ENCODE measurements around the gene FARP1. TPM values are rescaled to one million over a fixed set of nuclear protein-coding genes. Genes with fewer than 3 reads are reported as not detected.

Gene FARP1
- total and polyA plus RNA-seq, 8 donors, result 11.6 to 319 (median 70.3) TPM

DNA sequence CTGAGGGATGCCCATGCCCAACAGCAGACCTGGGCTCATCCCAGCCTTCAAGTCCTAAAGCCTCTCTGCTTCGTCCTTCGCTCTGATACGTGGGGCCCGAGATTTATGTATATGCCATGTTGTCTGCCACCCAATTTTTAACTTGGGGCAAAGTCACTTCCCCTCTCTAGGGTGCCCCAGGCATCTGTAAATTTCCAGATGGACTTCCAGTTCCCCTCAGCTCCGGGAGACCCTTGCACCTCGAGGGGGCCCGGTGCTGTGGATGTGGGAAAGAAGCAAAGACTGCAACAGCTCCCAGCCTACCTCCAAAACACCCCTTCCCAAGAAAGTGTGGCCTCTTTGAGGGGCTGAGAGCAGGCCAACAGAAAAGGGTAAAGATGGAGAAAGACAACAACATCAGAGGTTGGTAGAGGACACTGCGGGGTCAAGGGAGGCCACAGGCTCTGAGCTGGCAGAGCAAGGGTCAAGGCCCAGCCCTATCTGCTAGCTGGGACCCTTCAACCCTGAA is 336.7 kb downstream of the FARP1 start:
- DNase-seq, result no peak
- no peaks in the 10 kb centered on the region for H3K9me3 ChIP-seq
- no peak overlapping the region for H3K4me3 ChIP-seq
- H3K27ac ChIP-seq, result no peak overlapping the region
- H3K36me3 ChIP-seq, result peaks cover 3 to 16% (median 8%) of the 10 kb centered on the region in 4 donors
- intact Hi-C loops (cut with DNase I; ENCODE audit: low total_unique reads), result no loop called here
- TF ChIP-seq EP300 (IDR thresholded peaks at IDR 0.05) (no peak), POLR2AphosphoS5 (IDR thresholded peaks at IDR 0.05) (no peak)
- H3K4me1 ChIP-seq, result peaks cover 57 to 90% (median 77%) of the 10 kb centered on the region in 4 donors
- no peaks in the 10 kb centered on the region for H3K27me3 ChIP-seq
- WGBS, 5 donors, result 94 to 95% (median 94%) methylated on average over 8 of the region's 8 CpGs

- H3K36me3 ChIP-seq, result peaks cover 0 to 10% (median 0%) of the 10 kb centered on the region in 4 donors
- 58 to 67% (median 63%) methylated on average over 15 of the region's 15 CpGs for WGBS, 5 donors
- no peak for DNase-seq
- H3K27ac ChIP-seq, result peak overlapping the region in 4 of 5 donors; percentile 7 to 89 (median 55)
- no peaks in the 10 kb centered on the region for H3K27me3 ChIP-seq
- intact Hi-C loops (cut with DNase I; ENCODE audit: low total_unique reads), result no loop called here
- no peaks in the 10 kb centered on the region for H3K9me3 ChIP-seq
- TF ChIP-seq POLR2AphosphoS5 (IDR thresholded peaks at IDR 0.05), result no peak
- no peak for TF ChIP-seq EP300 (IDR thresholded peaks at IDR 0.05)
- TF ChIP-seq, protein P1, sequence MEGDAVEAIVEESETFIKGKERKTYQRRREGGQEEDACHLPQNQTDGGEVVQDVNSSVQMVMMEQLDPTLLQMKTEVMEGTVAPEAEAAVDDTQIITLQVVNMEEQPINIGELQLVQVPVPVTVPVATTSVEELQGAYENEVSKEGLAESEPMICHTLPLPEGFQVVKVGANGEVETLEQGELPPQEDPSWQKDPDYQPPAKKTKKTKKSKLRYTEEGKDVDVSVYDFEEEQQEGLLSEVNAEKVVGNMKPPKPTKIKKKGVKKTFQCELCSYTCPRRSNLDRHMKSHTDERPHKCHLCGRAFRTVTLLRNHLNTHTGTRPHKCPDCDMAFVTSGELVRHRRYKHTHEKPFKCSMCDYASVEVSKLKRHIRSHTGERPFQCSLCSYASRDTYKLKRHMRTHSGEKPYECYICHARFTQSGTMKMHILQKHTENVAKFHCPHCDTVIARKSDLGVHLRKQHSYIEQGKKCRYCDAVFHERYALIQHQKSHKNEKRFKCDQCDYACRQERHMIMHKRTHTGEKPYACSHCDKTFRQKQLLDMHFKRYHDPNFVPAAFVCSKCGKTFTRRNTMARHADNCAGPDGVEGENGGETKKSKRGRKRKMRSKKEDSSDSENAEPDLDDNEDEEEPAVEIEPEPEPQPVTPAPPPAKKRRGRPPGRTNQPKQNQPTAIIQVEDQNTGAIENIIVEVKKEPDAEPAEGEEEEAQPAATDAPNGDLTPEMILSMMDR (IDR thresholded peaks at IDR 0.05), result no peak
- no peak for TF ChIP-seq POLR2A (IDR thresholded peaks at IDR 0.05)
- peaks cover 64 to 93% (median 78%) of the 10 kb centered on the region in 4 donors for H3K4me1 ChIP-seq
- H3K4me3 ChIP-seq, result no peak overlapping the region
Observed at GRCh38 chr13:98480915-98481877, 338.3 kb downstream of the FARP1 start.

GRCh38 chr13:98482476-98483444 is 339.9 kb downstream of the FARP1 start:
- H3K4me1 ChIP-seq, result peaks cover 60 to 80% (median 76%) of the 10 kb centered on the region in 4 donors
- no peaks in the 10 kb centered on the region for H3K9me3 ChIP-seq
- H3K27me3 ChIP-seq, result no peaks in the 10 kb centered on the region
- peak; percentile 78 to 87 for DNase-seq
- TF ChIP-seq POLR2AphosphoS5 (IDR thresholded peaks at IDR 0.05) (peak; percentile 29 to 71 (median 63)), POLR2A (IDR thresholded peaks at IDR 0.05) (no peak)
- peaks cover 0 to 10% (median 0%) of the 10 kb centered on the region in 4 donors for H3K36me3 ChIP-seq
- peak overlapping the region; percentile 66 to 94 (median 90) for H3K27ac ChIP-seq
- intact Hi-C loops (cut with DNase I; ENCODE audit: low total_unique reads), result no loop called here
- peak overlapping the region in 1 of 4 donors; percentile 1 for H3K4me3 ChIP-seq
- WGBS, 5 donors, result 29 to 44% (median 42%) methylated on average over 21 to 28 of the region's 28 CpGs

DNA sequence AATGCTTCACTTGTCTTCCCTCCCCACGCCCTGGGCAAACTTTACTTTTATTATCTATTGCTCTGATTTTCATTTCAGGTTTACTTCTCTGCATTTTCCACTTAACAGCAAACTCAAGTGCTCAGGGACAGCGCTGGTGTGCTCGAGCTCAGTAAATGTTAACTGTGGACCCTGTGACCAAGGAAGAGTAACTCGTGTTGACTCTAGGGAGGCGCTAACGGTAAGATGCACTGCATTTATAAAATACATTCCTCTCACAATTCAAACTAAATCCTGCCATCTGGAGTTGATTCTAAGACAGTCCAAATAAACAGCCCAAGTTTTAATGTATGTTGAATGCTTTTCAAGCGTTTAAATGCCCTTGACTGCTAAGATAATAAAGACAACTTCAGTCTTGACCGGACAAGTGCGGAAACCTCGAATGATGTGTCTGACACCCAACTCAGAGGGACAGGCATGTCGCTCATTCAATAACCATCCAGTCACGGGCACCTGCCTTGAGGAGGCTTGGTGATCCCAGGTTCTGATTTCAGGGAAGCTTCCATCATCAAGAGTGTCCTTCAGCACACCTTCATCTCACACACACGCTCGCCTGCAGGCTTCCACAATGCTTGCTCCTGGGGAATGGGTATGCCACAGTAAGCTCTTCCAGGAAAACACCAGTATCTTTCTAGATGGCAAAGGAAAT is 340.9 kb downstream of the FARP1 start:
- peak in 1 of 2 donors; percentile 60 for DNase-seq
- H3K27me3 ChIP-seq, result no peaks in the 10 kb centered on the region
- no peaks in the 10 kb centered on the region for H3K9me3 ChIP-seq
- intact Hi-C loops (cut with DNase I; ENCODE audit: low total_unique reads), result no loop called here
- no peak for TF ChIP-seq POLR2AphosphoS5 (IDR thresholded peaks at IDR 0.05)
- peaks cover 60 to 83% (median 74%) of the 10 kb centered on the region in 4 donors for H3K4me1 ChIP-seq
- peaks cover 0 to 10% (median 0%) of the 10 kb centered on the region in 4 donors for H3K36me3 ChIP-seq
- H3K27ac ChIP-seq, result peak overlapping the region; percentile 85 to 94 (median 90)
- WGBS, 5 donors, result 29 to 61% (median 35%) methylated on average over 14 of the region's 14 CpGs
- peak overlapping the region in 1 of 4 donors; percentile 1 for H3K4me3 ChIP-seq
